Mesothelial cell of epicardium (in vitro differentiated cells): ENCODE data around the gene GAS1. TPM values are rescaled to one million over a fixed set of nuclear protein-coding genes. Genes with fewer than 3 reads are reported as not detected.

Experiments used
- DNase-seq, 2 experiments: peaks; one replicate each; pipeline ENCODE4 v3.0.0; 2021; ENCODE audit warnings: low spot score in 2 of 2; ENCODE audit not compliant: unreplicated experiment in 2 of 2
- H3K27ac Mint-ChIP-seq: 2 replicates; pipeline ENCODE4 v1.8.0; 2021; ENCODE audit warnings: mixed read lengths
- H3K27me3 Mint-ChIP-seq: 2 replicates; pipeline ENCODE4 v1.8.0; 2021; ENCODE audit warnings: low read depth, mixed read lengths
- H3K36me3 Mint-ChIP-seq: 2 replicates; pipeline ENCODE4 v1.8.0; 2021; ENCODE audit warnings: mixed read lengths
- H3K4me1 Mint-ChIP-seq: 2 replicates; pipeline ENCODE4 v1.8.0; 2021; ENCODE audit warnings: mixed read lengths
- H3K4me3 Mint-ChIP-seq: 2 replicates; pipeline ENCODE4 v1.8.0; 2021; ENCODE audit warnings: mild to moderate bottlenecking, moderate library complexity, mixed read lengths
- H3K9me3 Mint-ChIP-seq: 2 replicates; pipeline ENCODE4 v1.8.0; 2021; ENCODE audit warnings: mixed read lengths
- total RNA-seq: library from RNA; stranded (reverse); gene quantifications from 3 replicates; pipeline ENCODE4 v1.2.1, GENCODE V29; 2021
- TF ChIP-seq, protein P1 (sequence below): fragments of 200-600 bp; sonication (generic); IDR thresholded peaks from one replicate; pipeline ENCODE4 v1.5.0; 2021; ENCODE audit warnings: antibody characterized with exemption; ENCODE audit not compliant: unreplicated experiment

GAS1 gene
- total RNA-seq, 1 donor from 2014 or later, result 47.8 TPM

- TF ChIP-seq, protein P1, sequence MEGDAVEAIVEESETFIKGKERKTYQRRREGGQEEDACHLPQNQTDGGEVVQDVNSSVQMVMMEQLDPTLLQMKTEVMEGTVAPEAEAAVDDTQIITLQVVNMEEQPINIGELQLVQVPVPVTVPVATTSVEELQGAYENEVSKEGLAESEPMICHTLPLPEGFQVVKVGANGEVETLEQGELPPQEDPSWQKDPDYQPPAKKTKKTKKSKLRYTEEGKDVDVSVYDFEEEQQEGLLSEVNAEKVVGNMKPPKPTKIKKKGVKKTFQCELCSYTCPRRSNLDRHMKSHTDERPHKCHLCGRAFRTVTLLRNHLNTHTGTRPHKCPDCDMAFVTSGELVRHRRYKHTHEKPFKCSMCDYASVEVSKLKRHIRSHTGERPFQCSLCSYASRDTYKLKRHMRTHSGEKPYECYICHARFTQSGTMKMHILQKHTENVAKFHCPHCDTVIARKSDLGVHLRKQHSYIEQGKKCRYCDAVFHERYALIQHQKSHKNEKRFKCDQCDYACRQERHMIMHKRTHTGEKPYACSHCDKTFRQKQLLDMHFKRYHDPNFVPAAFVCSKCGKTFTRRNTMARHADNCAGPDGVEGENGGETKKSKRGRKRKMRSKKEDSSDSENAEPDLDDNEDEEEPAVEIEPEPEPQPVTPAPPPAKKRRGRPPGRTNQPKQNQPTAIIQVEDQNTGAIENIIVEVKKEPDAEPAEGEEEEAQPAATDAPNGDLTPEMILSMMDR, result no peak
- peaks cover 25% of the 10 kb centered on the region for H3K4me1 Mint-ChIP-seq
- no peak overlapping the region for H3K4me3 Mint-ChIP-seq
- no peaks in the 10 kb centered on the region for H3K36me3 Mint-ChIP-seq
- H3K9me3 Mint-ChIP-seq, result peaks cover 5% of the 10 kb centered on the region
- H3K27ac Mint-ChIP-seq, result peak overlapping the region; percentile 78
- no peak for DNase-seq
- H3K27me3 Mint-ChIP-seq, result peaks cover 1% of the 10 kb centered on the region
Measured at GRCh38 chr9:86921151-86921923, 26.0 kb downstream of the GAS1 start.

DNA sequence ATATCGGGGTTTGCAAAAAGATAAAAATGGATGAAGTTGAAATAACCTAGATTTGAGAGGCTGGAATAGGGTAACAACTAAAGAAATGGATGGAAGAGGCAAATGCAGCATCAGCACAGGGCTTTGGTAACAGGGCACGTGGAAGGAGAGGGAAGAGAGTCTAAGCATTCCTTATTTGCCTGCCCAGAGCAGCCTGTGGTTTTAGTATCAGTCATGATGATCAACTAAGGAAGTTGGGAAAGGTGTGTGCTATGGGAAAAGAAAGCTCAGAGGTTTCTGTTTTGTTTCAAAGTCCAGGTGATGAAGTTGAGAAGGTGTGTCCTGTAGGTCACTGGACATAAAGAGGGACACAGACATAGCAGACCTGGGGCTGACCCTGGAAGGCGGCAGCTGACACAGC, 28.8 kb downstream of the GAS1 start:
- H3K27ac Mint-ChIP-seq, result no peak overlapping the region
- H3K4me1 Mint-ChIP-seq, result peaks cover 17% of the 10 kb centered on the region
- H3K9me3 Mint-ChIP-seq, result peaks cover 12% of the 10 kb centered on the region

DNA sequence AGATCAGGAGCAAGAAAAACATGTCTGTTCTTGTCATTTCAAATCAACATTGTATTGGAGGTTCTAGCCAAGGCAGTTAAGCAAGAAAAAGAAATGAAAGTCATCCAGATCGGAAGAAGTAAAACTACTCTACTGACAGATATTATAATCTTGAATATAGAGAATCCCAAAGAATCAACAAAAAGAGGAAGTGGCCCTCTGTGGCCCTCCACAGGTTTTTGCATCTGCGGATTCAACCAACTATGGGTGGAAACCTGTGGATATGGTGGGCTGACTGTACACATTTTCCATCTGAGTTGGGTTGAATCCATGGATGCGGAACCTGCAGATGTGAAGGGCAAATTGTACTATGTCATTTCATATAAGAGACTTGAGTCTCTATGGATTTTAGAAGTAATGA, 35.1 kb downstream of the GAS1 start:
- Mint-ChIP-seq H3K4me3 (no peak overlapping the region), H3K4me1 (peaks cover 10% of the 10 kb centered on the region), H3K36me3 (peaks cover 5% of the 10 kb centered on the region), H3K9me3 (peaks cover 39% of the 10 kb centered on the region), H3K27ac (no peak overlapping the region), H3K27me3 (no peaks in the 10 kb centered on the region)
- DNase-seq, result no peak
- TF ChIP-seq, protein P1, result no peak

More for the DNA sequence above, 28.8 kb downstream of the GAS1 start:
- H3K36me3 Mint-ChIP-seq, result peaks cover 1% of the 10 kb centered on the region
- peaks cover 1% of the 10 kb centered on the region for H3K27me3 Mint-ChIP-seq
- TF ChIP-seq, protein P1, result no peak
- no peak for DNase-seq
- H3K4me3 Mint-ChIP-seq, result no peak overlapping the region

- no peaks in the 10 kb centered on the region for H3K27me3 Mint-ChIP-seq
- no peak overlapping the region for H3K4me3 Mint-ChIP-seq
- TF ChIP-seq, protein P1, result no peak
- H3K36me3 Mint-ChIP-seq, result peaks cover 4% of the 10 kb centered on the region
- no peak overlapping the region for H3K27ac Mint-ChIP-seq
- H3K9me3 Mint-ChIP-seq, result peaks cover 45% of the 10 kb centered on the region
- H3K4me1 Mint-ChIP-seq, result peaks cover 17% of the 10 kb centered on the region
- no peak for DNase-seq
Measured at GRCh38 chr9:86909388-86909787, 37.9 kb downstream of the GAS1 start.

DNA sequence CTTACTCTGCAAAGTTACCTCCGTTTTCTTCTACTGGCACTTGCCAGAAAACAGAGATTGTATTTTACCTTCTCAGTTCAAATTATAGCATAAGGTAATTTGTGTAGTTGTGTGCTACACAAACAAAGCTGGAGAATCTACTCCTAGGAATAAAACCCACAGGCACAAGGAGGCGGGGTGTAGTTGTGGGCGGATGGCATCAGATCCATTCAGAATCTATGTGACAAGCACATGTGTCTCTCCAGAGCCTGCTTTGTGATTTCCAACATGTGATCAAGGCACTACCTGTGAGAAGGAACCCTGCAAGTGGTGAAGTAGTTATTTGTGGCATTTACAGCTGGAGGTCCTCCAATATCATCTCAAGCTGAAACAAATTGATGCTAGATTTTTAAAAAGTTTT, 39.0 kb downstream of the GAS1 start:
- Mint-ChIP-seq H3K36me3 (peaks cover 4% of the 10 kb centered on the region), H3K9me3 (peaks cover 35% of the 10 kb centered on the region), H3K4me1 (peaks cover 26% of the 10 kb centered on the region), H3K27ac (no peak overlapping the region), H3K27me3 (no peaks in the 10 kb centered on the region), H3K4me3 (no peak overlapping the region)
- DNase-seq, result no peak
- TF ChIP-seq, protein P1, result no peak
